ENCODE results near the gene PLOD3. TPM values are rescaled to one million over a fixed set of nuclear protein-coding genes. Genes with fewer than 3 reads are reported as not detected.

Gene PLOD3
- total RNA-seq, 1 experiment from 2014 or later, result 83.7 TPM

DNA sequence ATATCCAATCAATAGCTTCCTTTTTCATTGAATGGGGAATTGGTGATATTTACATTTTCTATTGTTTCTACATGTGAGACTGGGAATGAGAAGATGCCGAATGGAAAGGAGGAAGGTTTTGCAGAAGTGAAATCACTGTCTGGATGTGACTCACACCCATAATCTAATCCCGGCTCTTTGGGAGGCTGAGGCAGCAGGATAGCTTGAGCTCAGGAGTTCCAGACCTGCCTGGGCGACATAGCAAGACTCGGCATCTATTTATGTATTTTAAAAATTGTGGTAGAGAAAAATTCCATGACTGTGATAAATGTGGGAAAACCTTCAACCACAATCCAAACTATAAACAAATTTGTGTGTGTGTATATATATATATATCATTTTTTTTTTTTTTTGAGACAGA is 38.4 kb upstream of the PLOD3 start:
- intact Hi-C loops (cut with micrococcal nuclease), result no loop called here
- CTCF ChIA-PET, result interaction anchor here (1.4 kb wide), 1 partner anchor 27 kb away, joined by 4 read pairs; no protein-coding TSS in a partner anchor
- Histone ChIP-seq H2AFZ (ENCODE audit: low read depth, low read length, poor library complexity, severe bottlenecking) (no peak overlapping the region), H3K79me2 (ENCODE audit: insufficient read depth, low read length) (peaks cover 13% of the 10 kb centered on the region), H3K9ac (ENCODE audit: low read length) (no peak overlapping the region), H3K27me3 (ENCODE audit: insufficient read depth, low read length) (no peaks in the 10 kb centered on the region), H3K9me2 (ENCODE audit: insufficient read depth) (no peaks in the 10 kb centered on the region), H3K4me2 (ENCODE audit: low read length) (no peak overlapping the region), H3K9me3 (ENCODE audit: control insufficient read depth in 1 of 2, insufficient read depth in 1 of 2, low read depth in 1 of 2, low read length in 2 of 2) (no peaks in the 10 kb centered on the region), H4K20me1 (ENCODE audit: insufficient read depth) (no peaks in the 10 kb centered on the region), H3K4me3 (replicated peaks in 1 of 2; ENCODE audit: low read depth in 1 of 2, low read length in 2 of 2) (no peak overlapping the region), H3K27ac (ENCODE audit: low read depth, low read length) (no peak overlapping the region), H3K4me1 (ENCODE audit: control insufficient read depth in 1 of 2, insufficient read depth in 2 of 2, low read length in 2 of 2) (peaks cover 0 to 10% of the 10 kb centered on the region in 2 experiments; a peak in 2 of 4 replicates), H3K36me3 (ENCODE audit: control insufficient read depth in 1 of 2, insufficient read depth in 2 of 2, low read length in 2 of 2) (no peaks in the 10 kb centered on the region)
- RAD21 ChIA-PET (ENCODE audit: low non-redundant PET in 1 of 2, low total read pairs in 2 of 2, uncharacterized antibody in 2 of 2, unreplicated experiment in 2 of 2), result no interaction called here
- TF ChIP-seq, protein P1, sequence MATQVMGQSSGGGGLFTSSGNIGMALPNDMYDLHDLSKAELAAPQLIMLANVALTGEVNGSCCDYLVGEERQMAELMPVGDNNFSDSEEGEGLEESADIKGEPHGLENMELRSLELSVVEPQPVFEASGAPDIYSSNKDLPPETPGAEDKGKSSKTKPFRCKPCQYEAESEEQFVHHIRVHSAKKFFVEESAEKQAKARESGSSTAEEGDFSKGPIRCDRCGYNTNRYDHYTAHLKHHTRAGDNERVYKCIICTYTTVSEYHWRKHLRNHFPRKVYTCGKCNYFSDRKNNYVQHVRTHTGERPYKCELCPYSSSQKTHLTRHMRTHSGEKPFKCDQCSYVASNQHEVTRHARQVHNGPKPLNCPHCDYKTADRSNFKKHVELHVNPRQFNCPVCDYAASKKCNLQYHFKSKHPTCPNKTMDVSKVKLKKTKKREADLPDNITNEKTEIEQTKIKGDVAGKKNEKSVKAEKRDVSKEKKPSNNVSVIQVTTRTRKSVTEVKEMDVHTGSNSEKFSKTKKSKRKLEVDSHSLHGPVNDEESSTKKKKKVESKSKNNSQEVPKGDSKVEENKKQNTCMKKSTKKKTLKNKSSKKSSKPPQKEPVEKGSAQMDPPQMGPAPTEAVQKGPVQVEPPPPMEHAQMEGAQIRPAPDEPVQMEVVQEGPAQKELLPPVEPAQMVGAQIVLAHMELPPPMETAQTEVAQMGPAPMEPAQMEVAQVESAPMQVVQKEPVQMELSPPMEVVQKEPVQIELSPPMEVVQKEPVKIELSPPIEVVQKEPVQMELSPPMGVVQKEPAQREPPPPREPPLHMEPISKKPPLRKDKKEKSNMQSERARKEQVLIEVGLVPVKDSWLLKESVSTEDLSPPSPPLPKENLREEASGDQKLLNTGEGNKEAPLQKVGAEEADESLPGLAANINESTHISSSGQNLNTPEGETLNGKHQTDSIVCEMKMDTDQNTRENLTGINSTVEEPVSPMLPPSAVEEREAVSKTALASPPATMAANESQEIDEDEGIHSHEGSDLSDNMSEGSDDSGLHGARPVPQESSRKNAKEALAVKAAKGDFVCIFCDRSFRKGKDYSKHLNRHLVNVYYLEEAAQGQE (IDR thresholded peaks at IDR 0.05; ENCODE audit: low read depth), result no peak
- no peak for TF ChIP-seq ELF1 (IDR thresholded peaks at IDR 0.05; ENCODE audit: borderline replicate concordance, low read depth)
- no peak for TF ChIP-seq EGR1 (IDR thresholded peaks at IDR 0.05; ENCODE audit: low read depth)
- TF ChIP-seq CBX3 (IDR thresholded peaks at IDR 0.05; ENCODE audit: low read depth), result no peak
- no peak for TF ChIP-seq YY1 (IDR thresholded peaks at IDR 0.05; ENCODE audit: extremely low read depth, insufficient replicate concordance, low read depth, low read length)
- no peak for TF ChIP-seq POLR2AphosphoS5 (IDR thresholded peaks at IDR 0.05; ENCODE audit: low read depth, low read length)
- no peak for TF ChIP-seq EZH2phosphoT487 (IDR thresholded peaks at IDR 0.05; ENCODE audit: borderline replicate concordance)
- no peak for TF ChIP-seq RAD21 (IDR thresholded peaks at IDR 0.05; ENCODE audit: low read depth)
- no peak for TF ChIP-seq SRF (IDR thresholded peaks at IDR 0.05; ENCODE audit: low read depth)
- no peak for TF ChIP-seq JUND (IDR thresholded peaks at IDR 0.05)
- TF ChIP-seq CTCF (IDR thresholded peaks at IDR 0.05 in 2 of 3, conservative IDR thresholded peaks at IDR 0.05 in 1 of 3; ENCODE audit: borderline replicate concordance in 1 of 3, insufficient read depth in 1 of 3, low read depth in 2 of 3, low read length in 2 of 3), result no peak
- TF ChIP-seq SIN3A (IDR thresholded peaks at IDR 0.05; ENCODE audit: low read depth), result no peak
- TF ChIP-seq ATF3 (IDR thresholded peaks at IDR 0.05), result no peak
- no peak for TF ChIP-seq POLR2A (IDR thresholded peaks at IDR 0.05; ENCODE audit: borderline replicate concordance, extremely low read depth, insufficient read depth, insufficient read length)
- no peak for TF ChIP-seq CEBPB (IDR thresholded peaks at IDR 0.05; ENCODE audit: low read depth)
- no peak for TF ChIP-seq ZNF274 (IDR thresholded peaks at IDR 0.05; ENCODE audit: low read depth, low read length)
- no peak for TF ChIP-seq SP1 (IDR thresholded peaks at IDR 0.05; ENCODE audit: low read depth)
- no peak for TF ChIP-seq MAX (IDR thresholded peaks at IDR 0.05)
- TF ChIP-seq ZBTB33 (IDR thresholded peaks at IDR 0.05; ENCODE audit: extremely low read depth, insufficient replicate concordance, low read length), result no peak
- no peak for TF ChIP-seq ZFX (IDR thresholded peaks at IDR 0.05)
- DNase-seq (ENCODE audit: low read depth, low spot score) (no peak), ATAC-seq (no peak)
- BruUV-seq (replicated peaks), result no TSS peak
- POLR2A ChIA-PET, result no interaction called here

Data from HCT116 (cell line).